Mammary epithelial cell (primary cell): ENCODE data around the gene NCBP1.

ENCODE experiments used
- CTCF ChIP-seq, 2 donors: IDR thresholded peaks in 1 of 2; conservative IDR thresholded peaks in 1 of 2; 2 replicates each; pipeline ENCODE4 v1.5.1; 2011 to 2012; ENCODE audit warnings: inconsistent platforms in 2 of 2, low read length in 2 of 2, mild to moderate bottlenecking in 2 of 2, control low read depth in 1 of 2, low read depth in 1 of 2; ENCODE audit not compliant: insufficient read depth in 1 of 2; ENCODE audit errors: extremely low read depth in 1 of 2
- EZH2 ChIP-seq: IDR thresholded peaks from 2 replicates; pipeline ENCODE4 v1.6.1; 2012; ENCODE audit warnings: low read length, inconsistent platforms, borderline replicate concordance

- TF ChIP-seq CTCF (conservative IDR thresholded peaks at IDR 0.05 in 1 of 2, IDR thresholded peaks at IDR 0.05 in 1 of 2; ENCODE audit: extremely low read depth in 1 of 2, insufficient read depth in 1 of 2, low read depth in 1 of 2, low read length in 2 of 2), result no peak
- no peak for TF ChIP-seq EZH2
These were observed 34.2 kb upstream of the NCBP1 start for GRCh38 chr9:97599314-97599846.
